Mucosa of stomach (tissue), 1 donor: ENCODE measurements around the gene PTPRE.

ENCODE experiments used
- H3K27me3 ChIP-seq: one replicate; pipeline ENCODE4 v1.7.0; 2013; ENCODE audit warnings: mild to moderate bottlenecking, low read length; ENCODE audit not compliant: control insufficient read depth, insufficient read depth
- H3K36me3 ChIP-seq: one replicate; pipeline ENCODE4 v1.7.0; 2013; ENCODE audit warnings: low read length; ENCODE audit not compliant: control insufficient read depth, insufficient read depth
- H3K4me1 ChIP-seq: one replicate; pipeline ENCODE4 v1.7.0; 2013; ENCODE audit warnings: mild to moderate bottlenecking, low read length; ENCODE audit not compliant: control insufficient read depth, insufficient read depth
- H3K4me3 ChIP-seq: one replicate; pipeline ENCODE4 v1.7.0; 2013; ENCODE audit warnings: low read length
- H3K9ac ChIP-seq: one replicate; pipeline ENCODE4 v1.7.0; 2013; ENCODE audit warnings: mild to moderate bottlenecking, low read length, moderate library complexity
- H3K9me3 ChIP-seq: one replicate; pipeline ENCODE4 v1.7.0; 2013; ENCODE audit warnings: mild to moderate bottlenecking, low read length, moderate library complexity; ENCODE audit not compliant: control insufficient read depth
- donor health status: Pancreatic carcinoma.

The PTPRE gene

DNA sequence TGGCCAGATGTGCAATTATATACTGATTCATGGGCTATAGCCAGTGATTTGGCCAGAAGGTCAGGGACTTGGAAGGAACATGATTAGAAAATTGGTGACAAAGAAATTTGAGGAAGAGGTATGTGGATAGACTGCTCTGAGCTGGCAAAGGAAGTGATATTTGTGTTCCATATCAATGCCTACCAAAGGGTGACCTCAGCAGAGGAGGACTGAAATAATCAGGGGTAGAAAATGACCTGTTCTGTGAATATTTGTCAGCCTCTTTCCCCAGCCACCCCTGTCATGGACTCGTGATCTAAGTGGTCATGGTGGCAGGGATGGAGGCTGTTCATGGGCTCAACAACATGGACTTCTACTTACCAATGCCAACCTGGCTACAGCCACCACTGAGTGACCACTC is 47.0 kb downstream of the PTPRE start:
- Histone ChIP-seq H3K36me3 (no peaks in the 10 kb centered on the region), H3K4me1 (no peaks in the 10 kb centered on the region)

DNA sequence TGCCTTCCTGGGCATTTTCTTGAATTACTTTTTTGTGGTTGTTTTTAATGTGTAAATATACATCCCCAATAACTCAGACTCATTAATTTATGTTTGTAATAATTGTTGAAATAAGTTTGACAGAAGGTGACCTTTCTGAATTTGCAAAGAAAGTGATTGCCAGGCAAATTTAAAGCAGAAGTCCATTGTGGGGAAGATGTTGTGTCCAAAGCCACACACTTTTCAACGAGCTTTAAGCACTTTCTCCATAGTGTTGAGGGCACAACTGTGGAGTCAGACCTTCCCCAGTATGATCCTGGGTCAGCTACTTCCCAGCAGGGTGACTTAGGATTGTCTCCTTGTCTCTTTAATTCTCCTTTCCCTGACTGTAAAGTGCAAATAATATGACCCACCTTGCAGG is 52.5 kb downstream of the PTPRE start:
- Histone ChIP-seq H3K4me3 (no peak overlapping the region), H3K27me3 (no peaks in the 10 kb centered on the region), H3K9me3 (no peaks in the 10 kb centered on the region), H3K4me1 (no peaks in the 10 kb centered on the region), H3K9ac (no peak overlapping the region), H3K36me3 (no peaks in the 10 kb centered on the region)

More for the DNA sequence above, 47.0 kb downstream of the PTPRE start:
- Histone ChIP-seq H3K9ac (no peak overlapping the region), H3K9me3 (no peaks in the 10 kb centered on the region), H3K4me3 (no peak overlapping the region), H3K27me3 (no peaks in the 10 kb centered on the region)

DNA sequence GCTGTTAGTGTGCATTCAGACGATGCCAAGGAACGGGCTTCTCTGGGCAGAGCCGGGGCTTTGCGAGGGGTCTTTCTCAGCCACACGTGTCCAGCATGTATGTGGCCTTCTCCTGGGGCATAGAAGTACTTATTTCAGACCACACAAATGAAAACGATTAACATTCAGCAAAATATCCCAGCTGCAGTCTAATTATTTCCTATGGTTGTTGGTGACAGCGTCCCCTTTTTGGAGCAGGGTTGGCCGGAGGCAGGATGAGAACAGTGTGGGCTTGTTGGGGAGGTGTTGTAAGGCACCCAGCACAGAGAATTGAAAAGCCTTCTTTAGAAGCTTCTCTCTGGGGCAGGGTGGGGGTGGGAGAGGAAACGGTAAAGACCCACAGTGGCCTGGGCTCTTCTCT is 54.2 kb downstream of the PTPRE start:
- H3K4me1 ChIP-seq = no peaks in the 10 kb centered on the region
- H3K9ac ChIP-seq = no peak overlapping the region
- no peak overlapping the region for H3K4me3 ChIP-seq
- no peaks in the 10 kb centered on the region for H3K27me3 ChIP-seq
- H3K9me3 ChIP-seq = no peaks in the 10 kb centered on the region
- H3K36me3 ChIP-seq = no peaks in the 10 kb centered on the region

DNA sequence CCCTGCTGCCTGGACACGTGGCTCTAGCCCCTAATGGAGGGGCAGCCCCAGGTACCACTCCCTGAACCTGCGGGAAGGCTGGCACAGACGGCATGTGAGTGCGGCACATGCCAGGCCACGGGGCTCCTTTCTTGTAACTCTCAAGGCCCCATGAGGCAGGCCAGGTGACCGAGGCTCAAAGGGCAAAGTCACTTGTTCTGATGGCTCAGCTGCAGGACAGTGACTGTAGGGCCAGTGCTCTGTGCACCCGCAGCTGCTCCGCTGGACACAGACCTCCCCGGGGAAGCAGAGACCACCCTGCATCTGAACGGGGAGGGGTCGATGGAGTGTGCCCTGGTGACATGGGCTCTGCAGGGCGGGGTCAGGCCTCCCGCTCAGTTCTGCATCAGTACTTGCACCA is 55.3 kb downstream of the PTPRE start:
- H3K9me3 ChIP-seq = no peaks in the 10 kb centered on the region
- H3K27me3 ChIP-seq = no peaks in the 10 kb centered on the region
- H3K4me3 ChIP-seq = no peak overlapping the region
- H3K9ac ChIP-seq = no peak overlapping the region
- no peaks in the 10 kb centered on the region for H3K4me1 ChIP-seq
- H3K36me3 ChIP-seq = no peaks in the 10 kb centered on the region

DNA sequence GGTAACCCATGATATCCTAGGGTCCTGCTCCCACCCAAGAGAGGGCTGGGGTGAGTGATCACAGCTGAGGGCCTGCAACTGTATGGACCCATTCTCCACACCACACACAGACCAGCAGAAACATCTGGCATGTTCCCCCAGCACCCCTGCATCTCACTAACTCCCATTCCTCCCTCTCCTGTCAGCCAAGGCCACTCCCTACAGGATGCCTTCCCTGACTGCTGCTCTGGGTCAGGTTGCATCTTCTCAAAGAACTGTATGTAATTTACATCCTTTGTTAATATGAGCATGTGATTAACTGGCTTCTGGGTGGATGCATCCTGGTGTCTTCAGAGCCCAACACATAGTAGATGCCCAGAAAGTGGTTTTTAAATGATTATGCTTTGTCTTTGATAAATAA is 56.2 kb downstream of the PTPRE start:
- Histone ChIP-seq H3K9me3 (no peaks in the 10 kb centered on the region), H3K36me3 (no peaks in the 10 kb centered on the region), H3K4me3 (no peak overlapping the region), H3K9ac (no peak overlapping the region), H3K27me3 (no peaks in the 10 kb centered on the region), H3K4me1 (peaks cover 5% of the 10 kb centered on the region)

DNA sequence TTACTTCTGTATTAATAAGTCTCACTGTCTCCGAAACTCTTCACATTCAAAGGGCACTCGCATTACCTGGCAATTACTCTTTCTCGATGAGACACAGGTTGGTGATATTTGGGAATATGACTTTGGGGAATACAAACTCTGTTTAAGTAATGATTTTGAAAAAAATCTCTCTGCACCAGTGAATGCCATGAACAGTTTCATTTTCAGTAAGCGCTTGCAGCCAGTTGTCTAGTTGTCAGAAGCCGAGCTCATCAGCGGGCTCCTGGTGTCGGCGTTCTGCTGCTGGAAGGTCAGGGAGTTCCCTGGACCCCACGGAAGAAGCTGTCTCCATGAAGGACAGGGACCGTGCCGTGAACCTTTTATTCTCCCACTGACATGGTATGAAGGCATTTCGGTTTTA is 57.7 kb downstream of the PTPRE start:
- Histone ChIP-seq H3K4me3 (no peak overlapping the region), H3K36me3 (no peaks in the 10 kb centered on the region), H3K27me3 (no peaks in the 10 kb centered on the region), H3K4me1 (peaks cover 18% of the 10 kb centered on the region), H3K9ac (no peak overlapping the region), H3K9me3 (no peaks in the 10 kb centered on the region)

DNA sequence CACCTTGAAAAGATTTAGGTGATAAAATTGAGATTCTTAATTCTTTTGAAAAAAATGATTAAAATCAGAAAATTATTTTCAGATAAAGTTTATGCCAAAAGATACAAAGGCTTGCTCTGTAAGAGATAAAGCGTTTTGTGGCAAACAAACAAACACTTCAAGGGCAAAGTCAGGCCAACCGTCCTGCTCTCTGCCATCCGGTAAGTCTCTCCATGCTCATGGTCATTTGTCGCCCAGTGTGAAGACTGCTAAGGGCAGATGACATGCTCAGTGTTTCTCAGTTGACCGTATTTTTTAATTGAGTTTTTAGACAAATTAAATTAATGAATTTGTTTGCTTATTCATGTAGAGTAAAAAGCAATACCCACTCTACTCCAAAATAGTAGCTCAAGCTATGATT is 60.0 kb downstream of the PTPRE start:
- no peak overlapping the region for H3K4me3 ChIP-seq
- H3K9me3 ChIP-seq = no peaks in the 10 kb centered on the region
- H3K27me3 ChIP-seq = no peaks in the 10 kb centered on the region
- peaks cover 18% of the 10 kb centered on the region for H3K4me1 ChIP-seq
- no peak overlapping the region for H3K9ac ChIP-seq
- no peaks in the 10 kb centered on the region for H3K36me3 ChIP-seq

DNA sequence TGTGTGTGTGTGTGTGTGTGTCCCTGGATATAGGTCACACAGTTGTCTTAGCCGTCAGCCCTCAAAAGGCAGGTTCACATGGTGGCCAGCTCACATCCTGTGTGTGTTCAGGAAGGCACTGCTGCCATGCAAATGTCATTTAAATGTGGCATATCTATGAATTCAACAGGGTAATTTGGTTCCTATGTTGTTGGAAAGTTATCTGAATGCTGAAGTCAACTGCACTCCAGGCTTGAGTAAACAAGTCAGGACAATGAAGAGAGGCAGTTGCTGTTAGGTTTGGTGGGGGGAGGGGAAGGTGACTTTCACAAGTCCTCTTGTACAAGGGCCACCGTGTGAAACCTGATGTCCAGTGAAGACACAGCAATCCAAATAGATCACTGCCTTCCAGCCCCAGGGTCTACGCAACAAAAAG is 61.1 kb downstream of the PTPRE start:
- Histone ChIP-seq H3K9ac (no peak overlapping the region), H3K36me3 (no peaks in the 10 kb centered on the region), H3K4me3 (no peak overlapping the region), H3K4me1 (peaks cover 18% of the 10 kb centered on the region), H3K9me3 (no peaks in the 10 kb centered on the region), H3K27me3 (no peaks in the 10 kb centered on the region)

DNA sequence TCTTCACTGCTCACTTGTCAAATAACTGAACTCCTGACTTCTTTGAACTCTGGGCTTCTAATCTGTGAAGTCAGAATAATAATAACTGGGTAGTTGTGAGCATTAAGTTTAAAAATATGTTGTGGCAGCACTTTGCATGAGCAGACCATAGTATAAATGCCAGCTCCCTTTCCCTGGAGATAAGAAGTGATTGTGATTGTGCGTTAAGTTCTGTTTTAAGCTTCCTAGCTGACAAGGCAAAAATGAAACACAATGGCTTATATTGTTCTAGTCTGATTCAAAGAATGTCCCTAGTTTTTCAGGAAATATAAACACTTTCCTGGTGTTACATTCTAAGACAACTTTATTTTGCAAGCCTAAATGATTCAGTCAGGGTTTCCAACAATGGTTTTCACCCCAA is 61.8 kb downstream of the PTPRE start:
- Histone ChIP-seq H3K9me3 (no peaks in the 10 kb centered on the region), H3K9ac (peak overlapping the region; percentile 1), H3K36me3 (no peaks in the 10 kb centered on the region), H3K4me1 (peaks cover 18% of the 10 kb centered on the region), H3K4me3 (no peak overlapping the region), H3K27me3 (no peaks in the 10 kb centered on the region)

DNA sequence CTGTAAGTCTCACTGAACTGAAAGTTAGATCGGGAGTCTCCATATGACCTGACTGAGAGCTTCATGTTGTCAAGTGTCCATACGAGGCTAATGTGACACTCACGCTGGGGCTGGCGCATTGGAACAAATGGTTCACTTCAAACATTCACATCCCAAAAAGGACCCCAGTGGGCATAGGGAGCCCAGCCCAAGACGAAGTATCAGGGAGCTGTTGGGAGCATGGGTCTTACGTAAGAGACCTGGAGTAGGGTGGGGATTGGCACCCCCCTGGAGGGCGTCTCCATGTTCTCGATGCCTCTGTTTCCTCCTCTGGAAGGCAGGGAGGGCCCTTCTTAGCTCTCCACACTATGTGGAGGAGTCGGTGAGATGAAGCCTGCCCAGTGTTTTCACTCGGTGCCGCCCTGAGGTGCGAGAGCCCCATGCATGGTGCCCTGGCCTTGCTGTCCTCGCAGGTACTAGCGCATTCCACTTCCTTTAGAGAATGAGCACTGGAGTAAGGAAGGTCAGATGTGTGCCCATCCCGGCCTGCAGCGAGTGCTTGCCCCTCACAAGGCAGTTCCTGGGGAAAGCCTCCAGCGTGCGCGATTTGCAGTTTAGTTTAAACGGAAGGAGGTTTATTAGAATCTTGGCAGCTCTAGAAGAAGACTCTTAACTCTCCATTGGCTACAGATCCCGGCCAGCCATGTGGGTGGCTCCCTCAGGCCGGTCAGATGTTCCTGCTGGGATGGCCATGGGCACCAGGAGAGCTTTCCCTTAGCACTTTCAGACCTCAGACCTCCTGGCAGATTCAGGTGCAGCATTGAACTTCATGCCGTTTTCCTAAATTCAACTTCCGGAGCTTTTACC is 64.4 kb downstream of the PTPRE start:
- H3K36me3 ChIP-seq = no peaks in the 10 kb centered on the region
- H3K9me3 ChIP-seq = no peaks in the 10 kb centered on the region
- no peak overlapping the region for H3K9ac ChIP-seq
- H3K4me3 ChIP-seq = no peak overlapping the region
- no peaks in the 10 kb centered on the region for H3K27me3 ChIP-seq
- H3K4me1 ChIP-seq = peaks cover 18% of the 10 kb centered on the region

DNA sequence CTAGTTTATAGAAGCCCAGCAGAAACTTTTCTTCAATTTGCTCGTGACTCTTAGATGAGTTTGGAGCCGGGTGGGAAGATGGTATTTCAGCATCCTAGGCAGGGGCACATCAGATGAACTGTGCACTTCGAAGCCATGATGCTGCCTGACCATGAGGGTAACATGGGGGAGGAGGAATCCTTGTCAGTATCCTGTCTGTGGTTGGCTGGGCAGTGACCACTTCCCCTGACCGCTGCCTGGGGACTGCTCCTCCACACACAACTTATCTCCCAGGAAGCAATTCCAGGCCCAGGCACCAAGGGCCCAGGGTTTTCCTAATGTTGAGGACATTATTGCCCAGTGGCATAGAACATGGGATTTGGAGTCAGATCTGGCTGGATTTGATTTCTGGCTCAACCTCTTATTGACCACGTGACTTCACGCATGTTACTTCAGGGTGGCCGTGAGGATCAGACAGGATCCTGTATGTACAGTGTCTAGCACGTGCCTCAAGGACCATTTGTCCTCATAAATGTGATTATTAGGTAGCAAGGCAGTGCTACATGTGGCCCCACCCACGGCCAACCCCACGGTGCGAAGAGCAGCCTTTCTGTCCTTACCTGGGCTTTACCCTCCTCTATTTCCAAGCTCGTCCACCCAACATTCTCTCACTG is 65.2 kb downstream of the PTPRE start:
- Histone ChIP-seq H3K4me1 (peaks cover 25% of the 10 kb centered on the region), H3K36me3 (no peaks in the 10 kb centered on the region), H3K9ac (no peak overlapping the region), H3K9me3 (no peaks in the 10 kb centered on the region), H3K27me3 (no peaks in the 10 kb centered on the region), H3K4me3 (no peak overlapping the region)

DNA sequence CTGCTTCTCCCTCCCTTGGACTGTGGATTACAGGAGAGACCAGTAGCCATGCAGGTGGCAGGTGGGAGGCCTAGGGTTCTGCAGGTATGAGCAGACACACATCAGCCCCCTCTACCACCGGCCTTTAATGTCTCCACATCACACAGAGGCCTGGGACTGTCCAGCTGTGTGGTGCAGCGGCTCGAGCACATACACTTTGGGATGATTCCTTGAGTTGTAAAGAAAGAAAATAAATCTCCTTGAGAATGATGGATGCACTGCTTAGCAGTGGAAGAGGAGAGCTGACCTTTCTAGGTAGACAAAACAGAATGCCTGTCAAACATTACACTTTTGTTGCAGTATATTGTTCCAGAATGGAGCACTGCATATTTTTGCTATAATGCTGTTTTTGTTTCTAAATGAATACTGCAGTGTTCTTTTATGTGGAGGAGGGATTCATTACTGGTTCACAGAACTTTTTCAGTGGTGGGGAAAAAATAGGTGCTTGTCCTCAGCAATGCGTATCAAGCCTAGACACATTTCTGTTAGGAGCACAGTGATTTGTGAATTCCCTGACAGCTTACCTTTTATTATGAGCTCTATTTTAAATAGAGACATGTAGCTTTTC is 66.0 kb downstream of the PTPRE start:
- Histone ChIP-seq H3K9me3 (no peaks in the 10 kb centered on the region), H3K9ac (no peak overlapping the region), H3K4me3 (no peak overlapping the region), H3K4me1 (peaks cover 30% of the 10 kb centered on the region), H3K36me3 (no peaks in the 10 kb centered on the region), H3K27me3 (no peaks in the 10 kb centered on the region)
